ENCODE measurements around the gene IGFLR1.
"Not testable (repeated sequence)": the region's sequence is repeated elsewhere in the genome, so short reads cannot be mapped to it uniquely, and the experiment has no call there.

The IGFLR1 gene

DNA sequence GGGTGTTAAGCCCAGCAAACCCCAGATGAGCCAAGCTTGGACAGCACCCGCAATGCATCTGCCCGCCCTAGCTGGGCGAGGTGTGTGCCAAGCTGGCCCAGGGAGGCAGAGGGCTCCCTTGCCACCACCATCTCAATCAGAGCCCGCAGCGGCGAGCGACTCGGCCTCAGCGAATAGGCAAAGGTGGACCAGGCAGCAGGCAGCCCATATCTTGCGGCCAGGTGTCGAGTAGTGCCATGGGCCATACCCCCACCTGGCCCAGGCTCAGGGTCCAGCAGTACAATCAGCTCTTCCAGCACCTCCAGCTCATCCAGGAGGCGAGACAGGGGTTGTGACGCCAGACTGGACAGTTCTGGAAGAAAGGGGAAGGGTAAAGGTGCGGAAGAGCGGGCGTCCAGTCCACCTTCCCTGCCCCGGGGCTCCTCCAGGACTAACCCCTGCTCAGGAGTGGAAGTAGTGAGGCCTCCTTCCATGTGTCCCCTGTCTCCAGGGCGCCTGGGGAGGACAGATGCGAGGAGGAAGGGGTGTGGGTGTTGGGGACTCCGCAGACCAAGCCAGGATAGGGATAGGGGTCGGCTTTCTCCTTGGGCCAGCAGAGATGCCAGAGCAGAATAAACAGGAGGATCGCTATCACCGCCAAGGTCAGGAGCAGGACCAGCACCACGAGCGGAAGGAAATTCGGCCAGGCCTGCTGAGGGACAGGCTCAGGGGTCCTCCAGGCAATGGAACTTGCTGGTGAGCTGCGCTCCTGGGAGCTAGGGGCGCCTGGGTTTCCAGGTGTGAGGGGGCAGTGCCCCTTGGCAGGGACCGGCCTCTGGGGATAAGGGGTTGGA is 2.8 kb downstream of the IGFLR1 start:
- DNase-seq, result no peak

DNA sequence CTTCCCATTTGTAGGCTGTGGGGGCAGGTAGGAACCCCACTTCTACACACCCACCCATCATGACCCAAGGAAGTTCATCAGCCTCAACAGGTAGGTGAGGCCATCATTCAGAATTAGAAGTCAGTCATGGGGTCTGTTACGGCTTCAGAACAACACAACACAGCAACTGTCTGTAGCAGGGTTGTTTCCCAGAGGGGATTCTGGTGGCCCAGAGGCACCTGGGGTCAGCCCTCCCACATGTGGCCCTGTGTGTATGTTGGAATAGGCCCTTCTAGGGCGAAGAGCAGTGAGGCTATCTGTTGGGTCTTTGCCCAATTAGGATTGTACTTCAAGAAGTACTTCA is 3.4 kb downstream of the IGFLR1 start:
- no peak for DNase-seq

DNA sequence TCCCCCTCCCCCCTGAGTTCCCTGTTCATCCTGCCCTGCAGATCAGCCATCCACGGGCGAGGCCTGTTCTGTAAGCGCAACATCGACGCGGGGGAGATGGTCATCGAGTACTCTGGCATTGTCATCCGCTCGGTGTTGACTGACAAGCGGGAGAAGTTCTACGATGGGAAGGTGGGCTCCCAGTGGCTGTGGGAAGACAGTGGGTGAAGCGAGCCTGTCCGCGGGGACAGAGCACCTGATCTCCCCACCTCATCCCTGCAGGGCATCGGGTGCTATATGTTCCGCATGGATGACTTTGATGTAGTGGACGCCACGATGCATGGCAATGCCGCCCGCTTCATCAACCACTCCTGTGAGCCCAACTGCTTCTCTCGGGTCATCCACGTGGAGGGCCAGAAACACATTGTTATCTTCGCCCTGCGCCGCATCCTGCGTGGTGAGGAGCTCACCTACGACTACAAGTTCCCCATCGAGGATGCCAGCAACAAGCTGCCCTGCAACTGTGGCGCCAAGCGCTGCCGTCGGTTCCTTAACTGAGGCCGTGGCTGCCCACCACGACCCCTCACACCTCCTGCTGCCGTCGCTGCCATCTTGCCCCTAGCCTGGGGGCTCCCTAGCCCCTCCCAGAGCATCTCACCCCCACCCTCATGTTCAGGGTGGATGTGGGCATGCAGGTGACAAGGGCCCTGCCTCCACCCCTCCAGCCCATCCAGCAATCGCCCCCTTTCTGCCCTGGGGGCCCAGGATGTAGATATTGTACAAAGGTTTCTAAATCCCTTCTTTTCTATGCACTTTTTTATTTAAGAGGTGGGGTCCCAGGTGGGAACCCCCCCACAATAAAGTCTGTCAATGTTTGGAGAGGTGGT is 4.0 kb downstream of the IGFLR1 start:
- DNase-seq, result no peak

DNA sequence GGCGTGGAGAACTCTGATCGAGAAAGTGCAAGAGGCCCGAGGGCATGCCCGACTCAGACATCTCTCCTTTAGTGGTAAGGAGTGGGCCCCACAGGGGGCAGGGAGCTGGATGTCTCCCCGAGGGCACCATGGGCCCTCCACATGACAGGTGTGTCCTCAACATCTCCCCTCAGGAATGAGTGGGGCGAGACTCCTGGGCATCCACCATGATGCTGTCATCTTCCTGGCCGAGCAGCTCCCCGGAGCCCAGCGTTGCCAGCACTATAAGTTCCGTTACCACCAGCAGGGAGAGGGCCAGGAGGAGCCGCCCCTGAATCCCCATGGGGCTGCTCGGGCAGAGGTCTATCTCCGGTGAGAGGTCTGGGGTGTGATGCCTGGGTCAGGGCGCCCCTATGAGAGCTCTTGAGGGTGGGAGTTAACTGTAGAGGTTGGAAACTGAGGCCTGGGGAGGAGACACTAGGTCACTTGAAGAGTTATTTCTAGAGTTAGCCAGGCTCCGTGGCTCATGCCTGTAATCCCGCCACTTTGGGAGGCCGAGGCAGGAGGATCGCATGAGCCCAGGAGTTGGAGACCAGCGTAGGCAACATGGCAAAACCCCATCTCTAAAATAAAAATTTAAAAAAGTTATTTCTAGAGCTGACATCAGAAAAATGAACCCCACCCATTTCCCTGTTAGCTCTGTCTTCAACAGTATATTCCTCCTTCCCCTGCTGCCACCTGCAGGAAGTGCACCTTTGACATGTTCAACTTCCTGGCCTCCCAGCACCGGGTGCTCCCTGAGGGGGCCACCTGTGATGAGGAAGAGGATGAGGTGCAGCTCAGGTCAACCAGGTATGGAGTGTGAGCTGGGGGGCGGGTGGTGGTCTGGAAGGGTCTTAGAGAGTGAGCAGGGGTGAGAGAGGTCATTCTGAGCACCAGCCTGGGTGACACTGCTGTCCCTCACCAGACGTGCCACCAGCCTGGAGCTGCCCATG is 5.1 kb downstream of the IGFLR1 start:
- no peak for DNase-seq

DNA sequence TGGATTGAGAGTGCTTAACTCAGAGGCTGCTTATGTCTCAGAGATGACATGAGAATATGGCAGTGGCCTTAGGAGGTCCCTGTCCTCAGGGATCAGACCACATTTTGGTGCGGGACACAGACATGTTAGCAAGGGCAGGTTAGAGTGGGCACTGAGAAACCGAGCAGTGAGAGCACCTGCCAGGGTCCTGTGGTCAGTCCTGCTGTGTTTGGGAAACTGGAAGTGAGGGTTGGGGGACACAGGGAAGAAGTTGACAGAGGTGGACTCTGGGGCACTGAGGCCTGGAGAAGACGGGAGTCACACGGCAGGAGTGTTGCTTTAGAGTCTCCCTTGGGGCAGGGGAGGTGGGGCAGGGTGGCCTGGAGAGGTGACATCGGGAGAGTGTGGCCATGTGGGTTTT is 7.4 kb downstream of the IGFLR1 start:
- no peak for DNase-seq

DNA sequence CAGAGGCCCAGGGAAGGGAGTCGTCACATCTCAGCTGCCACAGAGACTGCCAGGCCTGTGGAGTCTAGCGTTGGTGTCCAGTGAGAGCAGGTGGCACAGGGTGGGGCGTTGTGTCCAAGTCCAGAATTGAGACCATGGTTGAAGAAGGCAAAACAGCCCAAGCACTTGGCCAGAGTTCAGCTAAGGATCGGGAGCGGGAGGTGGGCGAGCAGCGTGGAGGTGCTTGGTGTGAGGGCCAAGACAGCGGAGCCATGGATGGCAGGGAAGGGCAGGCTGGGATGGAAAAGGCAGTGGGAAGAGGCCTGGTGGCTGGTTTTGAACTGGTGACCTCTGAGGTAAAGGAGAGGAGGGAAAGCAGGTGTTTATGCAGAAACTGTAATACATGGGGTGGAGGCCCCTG is 8.0 kb downstream of the IGFLR1 start:
- no peak for DNase-seq

DNA sequence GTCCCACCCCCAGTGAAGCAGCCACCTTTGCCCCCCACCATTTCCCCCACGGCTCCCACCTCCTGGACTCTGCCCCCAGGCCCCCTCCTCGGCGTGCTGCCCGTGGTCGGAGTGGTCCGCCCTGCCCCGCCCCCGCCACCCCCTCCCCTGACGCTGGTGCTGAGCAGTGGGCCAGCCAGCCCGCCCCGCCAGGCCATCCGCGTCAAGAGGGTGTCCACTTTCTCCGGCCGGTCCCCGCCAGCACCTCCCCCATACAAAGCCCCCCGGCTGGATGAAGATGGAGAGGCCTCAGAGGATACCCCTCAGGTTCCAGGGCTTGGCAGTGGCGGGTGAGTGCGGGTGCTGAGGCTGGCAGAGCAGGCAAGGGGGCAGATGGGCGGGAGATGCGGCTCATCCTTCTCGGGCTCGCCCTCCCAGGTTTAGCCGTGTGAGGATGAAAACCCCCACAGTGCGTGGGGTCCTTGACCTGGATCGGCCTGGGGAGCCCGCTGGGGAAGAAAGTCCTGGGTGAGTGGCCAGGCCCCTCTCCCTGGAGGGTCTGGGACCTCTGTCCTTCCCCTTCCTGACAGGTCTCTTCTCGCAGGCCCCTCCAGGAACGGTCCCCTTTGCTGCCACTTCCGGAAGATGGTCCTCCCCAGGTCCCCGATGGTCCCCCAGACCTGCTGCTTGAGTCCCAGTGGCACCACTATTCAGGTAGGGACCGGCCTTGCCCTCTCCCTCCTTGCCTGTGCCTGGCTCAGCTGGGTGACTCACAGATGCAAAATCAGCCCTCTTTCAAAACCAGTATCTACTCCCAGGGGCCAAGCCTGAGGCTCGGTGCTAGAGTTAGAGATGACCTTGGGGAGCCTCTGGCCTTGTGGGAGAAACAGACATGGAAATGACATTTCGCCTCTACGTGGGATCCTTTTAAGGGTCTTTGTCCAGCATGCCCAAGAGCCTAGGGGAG is 8.8 kb downstream of the IGFLR1 start:
- DNase-seq, result no peak

DNA sequence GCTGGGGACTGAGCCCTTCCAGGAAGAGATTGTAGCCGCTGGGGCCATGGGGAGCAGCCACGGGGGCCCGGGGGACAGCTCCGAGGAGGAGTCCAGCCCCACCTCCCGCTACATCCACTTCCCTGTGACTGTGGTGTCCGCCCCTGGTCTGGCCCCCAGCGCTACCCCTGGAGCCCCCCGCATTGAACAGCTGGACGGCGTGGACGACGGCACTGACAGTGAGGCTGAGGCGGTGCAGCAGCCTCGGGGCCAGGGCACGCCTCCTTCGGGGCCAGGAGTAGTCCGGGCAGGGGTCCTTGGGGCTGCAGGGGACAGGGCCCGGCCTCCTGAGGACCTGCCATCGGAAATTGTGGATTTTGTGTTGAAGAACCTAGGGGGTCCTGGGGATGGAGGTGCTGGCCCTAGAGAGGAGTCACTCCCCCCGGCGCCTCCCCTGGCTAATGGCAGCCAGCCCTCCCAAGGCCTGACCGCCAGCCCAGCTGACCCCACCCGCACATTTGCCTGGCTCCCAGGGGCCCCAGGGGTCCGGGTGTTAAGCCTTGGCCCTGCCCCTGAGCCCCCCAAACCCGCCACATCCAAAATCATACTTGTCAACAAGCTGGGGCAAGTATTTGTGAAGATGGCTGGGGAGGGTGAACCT is 9.6 kb downstream of the IGFLR1 start:
- DNase-seq, result no peak

DNA sequence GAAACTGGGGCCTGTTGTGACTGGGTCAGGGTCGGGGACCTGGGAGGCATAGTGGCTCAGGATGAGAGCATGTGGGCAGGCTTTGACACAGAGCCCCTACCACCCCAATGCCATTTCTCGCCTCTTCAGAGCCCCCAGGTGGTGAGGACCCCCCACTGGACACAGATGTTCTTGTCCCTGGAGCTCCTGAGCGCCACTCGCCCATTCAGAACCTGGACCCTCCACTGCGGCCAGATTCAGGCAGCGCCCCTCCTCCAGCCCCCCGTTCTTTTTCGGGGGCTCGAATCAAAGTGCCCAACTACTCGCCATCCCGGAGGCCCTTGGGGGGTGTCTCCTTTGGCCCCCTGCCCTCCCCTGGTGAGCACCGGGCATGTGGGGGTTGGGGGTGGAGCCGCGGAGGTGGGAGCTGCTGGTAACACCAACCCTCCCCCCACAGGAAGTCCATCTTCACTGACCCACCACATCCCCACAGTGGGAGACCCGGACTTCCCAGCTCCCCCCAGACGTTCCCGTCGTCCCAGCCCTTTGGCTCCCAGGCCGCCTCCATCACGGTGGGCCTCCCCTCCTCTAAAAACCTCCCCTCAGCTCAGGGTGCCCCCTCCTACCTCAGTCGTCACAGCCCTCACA is 10.4 kb downstream of the IGFLR1 start:
- no peak for DNase-seq

DNA sequence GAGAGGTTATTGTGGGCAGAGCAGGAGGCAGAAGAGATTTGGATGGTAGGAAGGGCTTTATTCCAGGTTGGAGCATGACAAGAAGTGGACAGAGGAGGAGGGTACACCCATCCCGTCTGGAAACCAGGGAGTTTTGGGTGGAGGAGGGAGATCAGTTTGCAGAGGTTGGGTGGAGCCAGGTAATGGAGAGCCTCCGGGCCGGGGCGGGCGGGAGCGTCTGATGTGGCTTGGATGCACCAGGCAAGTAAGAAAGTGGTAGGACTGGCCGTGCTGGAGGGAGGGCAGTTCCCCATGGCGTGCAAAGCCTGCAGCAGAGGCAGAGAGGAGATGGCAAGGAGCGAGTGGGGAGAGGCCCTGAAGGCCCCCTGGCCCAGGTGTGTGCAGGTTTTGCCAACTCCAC is 10.9 kb downstream of the IGFLR1 start:
- no peak for DNase-seq

DNA sequence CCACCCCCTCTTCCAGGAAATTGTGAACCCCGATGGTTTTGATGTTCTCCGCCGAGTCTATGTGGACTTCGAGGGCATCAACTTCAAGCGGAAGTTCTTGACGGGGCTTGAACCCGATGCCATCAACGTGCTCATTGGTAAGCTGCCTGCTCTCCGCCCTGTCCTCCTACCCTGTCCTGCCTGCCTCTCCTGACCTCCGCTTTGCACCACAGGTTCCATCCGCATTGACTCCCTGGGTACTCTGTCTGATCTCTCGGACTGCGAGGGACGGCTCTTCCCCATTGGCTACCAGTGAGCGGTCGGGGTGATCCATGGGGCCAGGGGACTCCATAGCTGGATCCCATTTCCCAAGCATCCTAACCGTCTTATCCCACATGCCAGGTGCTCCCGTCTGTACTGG is 11.9 kb downstream of the IGFLR1 start:
- DNase-seq, result no peak

DNA sequence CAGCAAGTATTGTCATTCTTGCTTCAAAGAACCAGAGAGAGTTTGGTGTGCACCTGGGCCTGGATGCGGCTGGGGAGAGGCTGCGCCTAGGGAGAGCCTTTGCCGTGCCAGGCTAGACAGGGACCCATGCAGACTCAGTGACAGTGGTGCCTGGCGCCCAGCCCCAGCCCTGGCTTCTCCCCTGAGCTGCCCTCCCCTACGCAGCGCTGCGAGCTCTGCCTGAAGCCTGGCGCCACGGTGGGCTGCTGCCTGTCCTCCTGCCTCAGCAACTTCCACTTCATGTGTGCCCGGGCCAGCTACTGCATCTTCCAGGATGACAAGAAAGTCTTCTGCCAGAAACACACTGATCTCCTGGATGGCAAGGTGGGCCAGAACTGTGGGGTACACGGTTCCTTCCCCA is 12.5 kb downstream of the IGFLR1 start:
- no peak for DNase-seq

DNA sequence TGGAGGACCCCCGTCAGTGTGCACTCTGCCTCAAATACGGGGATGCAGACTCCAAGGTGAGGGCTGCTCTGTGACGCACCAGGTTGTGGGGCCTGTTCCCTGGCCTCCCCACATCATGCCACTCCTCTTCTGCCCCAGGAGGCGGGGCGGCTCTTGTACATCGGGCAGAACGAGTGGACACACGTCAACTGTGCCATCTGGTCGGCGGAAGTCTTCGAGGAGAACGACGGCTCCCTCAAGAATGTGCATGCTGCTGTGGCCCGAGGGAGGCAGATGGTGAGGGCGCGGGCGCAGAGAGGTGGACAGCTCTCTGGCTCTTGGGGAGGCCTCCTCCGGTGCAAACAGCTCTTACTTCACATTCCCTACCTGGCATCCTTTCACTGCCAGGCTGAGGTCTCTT is 13.2 kb downstream of the IGFLR1 start:
- no peak for DNase-seq

DNA sequence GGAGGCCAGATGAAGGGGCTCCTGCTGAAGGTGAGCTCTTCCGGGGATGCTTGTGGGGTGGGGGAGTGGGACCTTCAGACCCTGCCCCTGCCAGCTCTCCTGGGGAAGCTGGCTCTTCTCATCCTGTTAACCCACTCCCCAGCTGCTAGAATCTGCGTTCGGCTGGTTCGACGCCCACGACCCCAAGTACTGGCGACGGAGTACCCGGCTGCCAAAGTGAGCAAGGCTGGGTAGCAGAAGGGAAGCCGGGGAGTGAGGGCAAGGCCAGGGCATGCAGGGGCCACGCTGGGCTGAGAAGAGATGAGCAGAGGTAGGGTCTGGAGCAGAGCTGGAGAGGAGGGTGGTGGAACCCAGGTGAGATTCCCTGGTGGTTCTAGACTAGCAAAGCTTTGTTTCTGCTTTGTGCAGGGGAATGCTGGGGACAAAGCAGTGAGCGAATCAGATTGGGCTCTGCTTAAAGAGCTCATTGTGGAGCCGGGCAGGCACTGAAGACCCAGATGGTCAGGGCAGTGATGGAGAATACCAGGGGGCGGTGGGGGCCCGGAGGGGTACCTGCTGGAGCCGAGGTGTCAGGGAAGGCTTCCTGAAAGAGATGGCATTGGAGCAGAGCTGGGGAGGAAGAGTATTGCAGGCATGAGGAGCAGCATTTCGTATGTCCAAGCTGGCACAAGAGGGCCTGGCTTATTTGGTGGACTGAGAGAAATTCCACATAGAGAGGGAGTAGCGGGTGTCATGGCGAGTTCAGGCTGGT is 14.1 kb downstream of the IGFLR1 start:
- DNase-seq, result no peak

DNA sequence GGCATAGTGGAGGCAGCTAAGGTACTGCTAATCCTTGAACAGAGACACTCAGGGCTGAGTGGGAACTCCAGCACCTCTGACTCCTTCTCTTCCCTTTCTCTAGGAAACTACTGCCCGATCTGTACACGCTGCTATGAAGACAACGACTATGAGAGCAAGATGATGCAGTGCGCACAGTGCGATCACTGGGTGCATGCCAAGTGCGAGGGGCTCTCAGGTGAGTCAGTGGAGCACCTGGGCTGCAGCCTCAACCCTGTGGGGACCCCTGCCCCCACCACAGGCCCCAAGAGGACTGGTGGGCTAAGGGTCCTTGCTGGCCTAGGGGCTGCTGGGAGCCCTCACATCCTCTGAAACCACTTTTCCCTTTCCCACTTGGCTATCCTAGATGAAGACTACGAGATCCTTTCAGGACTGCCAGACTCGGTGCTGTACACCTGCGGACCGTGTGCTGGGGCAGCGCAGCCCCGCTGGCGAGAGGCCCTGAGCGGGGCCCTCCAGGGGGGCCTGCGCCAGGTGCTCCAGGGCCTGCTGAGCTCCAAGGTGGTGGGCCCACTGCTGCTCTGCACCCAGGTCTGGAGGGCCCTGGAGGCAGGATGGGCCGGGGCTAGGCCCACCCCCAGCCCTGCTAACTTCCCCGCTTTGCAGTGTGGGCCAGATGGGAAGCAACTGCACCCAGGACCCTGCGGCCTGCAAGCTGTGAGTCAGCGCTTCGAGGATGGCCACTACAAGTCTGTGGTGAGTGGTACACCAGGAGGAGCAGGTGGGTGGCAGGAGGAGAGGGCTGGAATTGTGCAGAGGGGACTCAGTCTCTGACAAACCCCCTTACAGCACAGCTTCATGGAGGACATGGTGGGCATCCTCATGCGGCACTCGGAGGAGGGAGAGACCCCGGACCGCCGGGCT is 14.9 kb downstream of the IGFLR1 start:
- DNase-seq, result no peak

DNA sequence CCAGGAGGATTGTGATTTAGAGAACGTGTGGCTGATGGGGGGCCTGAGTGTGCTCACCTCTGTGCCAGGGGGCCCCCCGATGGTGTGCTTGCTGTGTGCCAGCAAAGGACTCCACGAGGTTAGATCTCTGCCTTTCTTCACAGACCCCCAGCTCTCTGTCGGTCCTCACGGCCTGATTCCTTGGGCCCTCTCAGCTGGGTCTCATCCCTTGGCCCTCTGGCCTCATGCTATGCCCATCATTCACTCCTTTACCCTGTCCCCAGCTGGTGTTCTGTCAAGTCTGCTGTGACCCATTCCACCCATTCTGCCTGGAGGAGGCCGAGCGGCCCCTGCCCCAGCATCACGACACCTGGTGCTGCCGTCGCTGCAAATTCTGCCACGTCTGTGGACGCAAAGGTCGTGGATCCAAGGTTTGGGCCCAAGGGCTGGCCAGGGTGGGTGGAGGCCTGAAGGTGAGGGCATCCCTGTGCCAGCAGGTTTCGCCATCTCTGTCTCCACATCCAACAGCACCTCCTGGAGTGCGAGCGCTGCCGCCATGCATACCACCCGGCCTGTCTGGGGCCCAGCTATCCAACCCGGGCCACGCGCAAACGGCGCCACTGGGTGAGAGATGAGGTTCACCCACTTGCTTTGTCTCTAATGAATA is 16.9 kb downstream of the IGFLR1 start:
- no peak for DNase-seq

DNA sequence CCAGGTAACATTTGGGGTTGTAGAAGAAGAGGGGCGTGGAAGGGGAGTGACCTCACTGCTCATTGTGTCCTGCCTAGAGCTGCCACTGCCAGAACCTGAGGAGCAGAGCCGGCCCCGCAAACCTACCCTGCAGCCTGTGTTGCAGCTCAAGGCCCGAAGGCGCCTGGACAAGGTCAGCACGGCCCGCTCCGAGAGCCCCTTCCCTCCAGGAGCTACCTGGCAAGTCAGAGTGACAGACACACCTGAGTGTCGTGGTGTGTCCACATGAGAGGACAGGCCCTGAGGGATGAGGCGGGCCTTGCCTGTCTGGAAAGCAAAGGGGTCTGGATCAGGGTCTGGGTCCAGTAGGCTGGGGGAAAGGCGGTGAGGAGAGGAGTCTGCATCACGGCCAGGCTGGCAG is 17.7 kb downstream of the IGFLR1 start:
- no peak for DNase-seq

DNA sequence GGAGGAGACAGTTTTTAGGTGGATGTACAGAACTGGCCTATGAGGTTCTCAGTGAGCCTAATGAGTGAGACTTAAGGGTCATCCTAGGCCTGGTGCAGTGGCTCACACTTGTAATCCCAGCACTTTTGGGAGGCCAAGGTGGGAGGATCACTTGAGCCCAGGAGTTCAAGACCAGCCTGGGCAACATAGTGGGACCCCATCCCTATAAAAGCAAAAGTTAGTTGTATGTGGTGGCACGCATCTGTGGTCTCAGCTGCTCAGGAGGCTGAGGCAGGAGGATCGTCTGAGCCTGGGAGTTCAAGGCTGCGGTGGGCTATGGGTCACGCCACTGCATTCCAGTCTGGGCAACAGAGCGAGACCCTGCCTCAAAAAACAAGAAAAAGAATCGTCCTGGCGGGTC is 18.1 kb downstream of the IGFLR1 start:
- DNase-seq, result not testable (repeated sequence)

DNA sequence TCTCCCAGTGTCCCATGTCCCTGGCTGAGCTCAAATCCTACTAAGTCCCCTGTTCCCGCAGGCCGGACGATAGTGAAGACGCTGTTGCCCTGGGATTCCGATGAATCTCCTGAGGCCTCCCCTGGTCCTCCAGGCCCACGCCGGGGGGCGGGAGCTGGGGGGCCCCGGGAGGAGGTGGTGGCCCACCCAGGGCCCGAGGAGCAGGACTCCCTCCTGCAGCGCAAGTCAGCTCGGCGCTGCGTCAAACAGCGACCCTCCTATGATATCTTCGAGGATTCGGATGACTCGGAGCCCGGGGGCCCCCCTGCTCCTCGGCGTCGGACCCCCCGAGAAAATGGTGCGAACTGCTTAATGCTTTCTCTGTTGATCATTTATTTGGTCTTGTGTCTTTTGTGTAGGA is 18.6 kb downstream of the IGFLR1 start:
- no peak for DNase-seq
